NCI-H526 treated with DMSO at 0.1 percent for 48 hours (cell line): ENCODE measurements around the gene DMAC2L.
A peak's percentile ranks its signal among the peaks of the same experiment; 100 is the strongest.

ENCODE experiments used
- DNase-seq: peaks from one replicate; lab custom pipeline; 2025; lab: John Stamatoyannopoulos, UW

The DMAC2L gene

DNA sequence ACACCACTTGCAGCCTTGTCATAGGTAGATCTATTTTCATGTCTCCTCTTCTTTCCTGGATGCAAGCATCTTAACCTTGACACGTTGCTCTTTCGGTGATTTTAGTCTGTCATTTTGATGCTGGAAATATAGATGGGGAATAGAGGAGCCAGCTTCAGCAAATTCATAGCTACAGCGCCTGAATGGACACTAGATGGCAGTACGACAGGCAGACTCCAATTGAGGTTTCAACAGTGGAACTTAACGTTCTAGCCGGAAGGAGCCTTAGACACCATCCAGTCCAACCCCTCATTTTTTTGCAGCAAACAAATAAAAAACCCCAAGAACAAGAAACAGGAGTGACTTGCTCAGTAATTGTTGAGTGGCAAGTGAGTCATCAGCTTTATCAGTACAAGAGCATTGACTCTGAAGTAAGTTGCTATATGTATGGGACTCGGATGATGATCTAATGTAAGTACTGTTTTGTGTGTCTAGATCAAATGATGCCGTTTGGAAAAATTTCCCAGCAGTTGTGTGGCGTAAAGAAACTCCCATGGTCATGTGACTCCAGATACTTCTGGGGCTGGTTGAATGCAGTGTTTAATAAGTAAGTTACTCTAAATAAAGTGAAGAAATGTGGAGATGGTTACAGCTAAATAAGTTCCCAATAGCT lies 9.0 kb downstream of the DMAC2L start:
- DNase-seq = peak; percentile 82

DNA sequence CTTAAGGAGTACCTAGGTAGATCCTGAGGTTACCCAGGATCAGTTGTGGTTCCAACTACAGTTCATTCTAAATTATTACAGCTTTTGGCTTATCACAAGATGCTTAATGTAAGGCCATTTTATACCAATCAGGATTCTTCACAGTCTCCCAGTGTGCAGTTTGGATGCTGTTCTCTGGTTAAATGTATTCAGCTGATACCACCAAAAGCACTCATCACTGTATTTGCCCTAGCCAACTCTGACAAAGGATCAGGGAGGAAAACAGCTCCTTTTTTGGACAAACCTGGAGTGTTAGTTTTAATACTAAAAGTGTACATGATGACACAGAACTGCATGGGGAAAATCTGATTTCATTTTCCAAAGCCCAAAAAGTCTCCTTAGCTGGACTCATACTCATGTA lies 19.5 kb downstream of the DMAC2L start:
- no peak for DNase-seq

DNA sequence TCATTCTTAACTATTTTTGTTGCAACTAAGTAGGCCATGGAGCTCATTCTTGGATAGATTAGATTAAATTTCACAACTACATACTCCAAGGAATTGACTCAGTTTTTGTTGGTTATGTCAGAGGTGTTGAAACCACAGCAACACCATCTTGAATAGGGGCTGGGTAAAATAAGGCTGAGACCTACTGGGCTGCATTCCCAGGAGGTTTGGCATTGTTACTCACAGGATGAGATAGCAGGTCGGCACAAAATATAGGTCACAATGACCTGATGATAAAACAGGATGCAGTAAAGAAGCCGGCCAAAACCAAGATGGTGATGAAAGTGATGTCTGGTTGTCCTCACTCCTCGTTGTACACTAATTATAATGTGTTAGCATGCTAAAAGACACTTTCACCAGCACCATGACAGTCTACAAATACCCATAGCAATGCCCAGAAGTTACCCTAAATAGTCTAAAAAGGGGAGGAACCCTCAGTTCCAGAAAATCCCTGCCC lies 20.9 kb downstream of the DMAC2L start:
- no peak for DNase-seq

GRCh38 chr14:50334211-50334610 lies 22.1 kb downstream of the DMAC2L start:
- DNase-seq = no peak

GRCh38 chr14:50335389-50335788 lies 23.3 kb downstream of the DMAC2L start:
- peak; percentile 3 for DNase-seq

GRCh38 chr14:50335989-50336824 lies 24.1 kb downstream of the DMAC2L start:
- DNase-seq = no peak

- DNase-seq = no peak
These were observed 26.5 kb downstream of the DMAC2L start for GRCh38 chr14:50338587-50338986.

DNA sequence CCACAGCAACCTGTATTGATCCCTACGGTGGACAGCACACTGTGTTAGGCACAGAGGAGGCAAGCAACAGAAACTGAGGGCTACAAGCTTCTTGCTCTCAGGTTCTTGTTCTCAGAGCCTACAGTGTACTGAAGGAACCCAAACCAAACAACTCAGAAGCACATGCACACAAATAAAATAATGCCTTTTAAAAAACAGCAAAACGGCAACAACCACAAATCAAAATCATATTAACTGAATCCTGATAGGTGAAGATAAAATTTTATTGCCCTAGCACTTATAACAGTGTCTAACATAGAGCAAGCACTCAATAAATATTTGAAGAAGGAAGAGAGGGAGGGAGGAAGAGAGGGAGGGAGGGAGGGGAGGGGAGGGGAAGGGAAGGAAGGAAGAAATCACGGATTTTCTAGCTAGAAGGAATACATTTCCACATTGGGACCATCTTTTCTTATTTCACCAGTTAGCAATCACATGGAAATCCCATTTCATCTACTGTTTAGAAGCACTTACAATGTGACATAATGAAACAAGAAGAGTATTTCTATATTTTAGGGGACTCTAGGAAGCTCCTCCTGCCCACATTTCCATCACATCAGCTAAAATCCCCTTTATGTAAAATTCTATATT lies 27.2 kb downstream of the DMAC2L start:
- DNase-seq = no peak

DNA sequence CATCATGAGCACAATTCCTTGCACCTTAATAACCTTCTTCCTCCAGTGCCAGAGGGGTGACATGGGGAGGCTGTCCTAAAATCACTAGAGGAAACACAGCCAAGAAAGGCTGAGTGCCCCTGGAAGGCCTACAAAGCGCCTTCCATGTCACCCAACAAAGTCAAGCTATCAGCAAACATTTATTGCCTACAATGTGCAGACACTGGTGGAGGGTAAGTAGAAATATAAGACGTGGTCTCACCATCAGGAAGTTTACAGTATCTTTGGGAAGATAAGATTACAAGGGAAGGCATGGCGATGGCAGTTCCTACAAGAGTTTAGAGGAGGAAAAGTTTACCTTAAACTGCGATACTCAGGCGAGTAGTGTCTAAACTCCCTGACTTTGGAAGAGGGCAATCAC lies 27.9 kb downstream of the DMAC2L start:
- DNase-seq = no peak

DNA sequence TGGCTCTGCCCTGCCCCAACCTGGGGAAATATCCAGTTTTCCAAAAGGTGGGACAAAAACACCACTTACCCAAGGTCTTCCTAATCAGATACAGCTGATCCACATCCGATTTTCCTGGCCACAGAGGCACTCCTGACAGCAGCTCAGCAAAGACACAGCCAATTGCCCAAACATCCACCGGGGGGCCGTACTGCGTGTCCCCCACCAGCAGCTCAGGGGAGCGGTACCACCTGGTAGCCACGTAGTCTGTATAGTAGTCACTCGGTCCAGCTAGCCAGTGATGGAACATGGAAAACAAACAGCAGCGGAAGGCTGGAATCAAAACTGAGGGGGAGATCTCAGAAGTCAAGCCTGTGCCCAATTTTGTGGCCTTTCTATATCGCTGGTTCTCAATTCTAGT lies 28.8 kb downstream of the DMAC2L start:
- DNase-seq = no peak

DNA sequence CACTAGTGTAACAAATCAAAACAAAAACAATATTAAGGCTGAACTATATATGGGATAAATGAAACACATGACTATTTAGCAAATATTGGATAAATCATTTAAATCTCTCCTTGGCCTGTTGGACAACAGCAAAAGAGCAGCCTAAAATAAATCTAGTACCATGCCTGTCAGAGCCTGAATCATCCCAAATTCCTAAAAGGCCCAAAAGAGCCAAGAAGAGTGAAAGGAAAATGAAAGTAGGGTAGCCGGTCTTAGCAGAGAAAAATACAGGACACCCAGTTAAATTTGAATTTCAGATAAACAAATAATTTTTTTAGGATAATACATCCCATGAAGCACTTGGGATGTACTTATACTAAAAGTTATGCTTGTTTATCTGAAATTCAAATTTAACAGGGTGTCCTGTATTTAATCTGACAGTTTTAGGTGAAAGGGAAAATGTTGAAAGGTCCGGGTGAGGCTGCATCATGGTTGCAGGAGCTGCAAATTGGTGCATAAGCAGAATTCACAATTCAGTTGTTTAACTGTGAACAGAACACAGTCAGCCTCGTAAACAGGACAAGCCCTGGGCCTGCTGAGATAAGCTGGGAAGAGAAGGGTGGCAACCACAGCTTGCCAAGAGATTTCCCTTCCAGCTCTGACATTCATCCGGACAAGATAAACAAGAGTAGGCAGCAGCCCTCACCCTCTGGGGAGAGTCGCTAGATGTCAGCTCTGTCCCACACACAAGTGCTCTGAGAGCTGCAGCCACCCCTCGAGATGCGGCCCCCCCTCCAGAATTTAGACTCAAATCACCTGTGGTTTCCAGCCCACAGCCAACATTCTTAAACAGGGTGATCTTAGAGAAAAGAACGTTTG lies 30.3 kb downstream of the DMAC2L start:
- DNase-seq = peak; percentile 4

DNA sequence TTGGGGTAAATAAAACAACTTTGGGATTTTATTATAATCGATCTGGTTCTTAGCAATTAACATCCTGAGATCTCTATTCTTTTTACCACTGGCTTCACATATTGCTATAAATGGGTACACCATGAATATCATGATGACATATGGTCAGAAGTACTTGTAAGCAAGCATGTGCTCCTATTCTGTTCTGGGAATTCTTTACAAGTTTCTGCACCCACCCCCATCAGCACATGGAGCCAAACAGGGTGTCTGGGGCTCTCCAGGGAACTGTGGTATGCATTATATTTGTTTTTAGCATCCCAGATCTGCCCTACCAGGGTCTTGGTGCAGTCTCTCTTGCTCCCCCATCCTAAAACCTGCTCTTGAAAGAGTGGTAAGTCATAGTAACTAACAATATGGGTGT lies 31.3 kb downstream of the DMAC2L start:
- DNase-seq = no peak

GRCh38 chr14:50344116-50344775 lies 32.1 kb downstream of the DMAC2L start:
- DNase-seq = no peak

DNA sequence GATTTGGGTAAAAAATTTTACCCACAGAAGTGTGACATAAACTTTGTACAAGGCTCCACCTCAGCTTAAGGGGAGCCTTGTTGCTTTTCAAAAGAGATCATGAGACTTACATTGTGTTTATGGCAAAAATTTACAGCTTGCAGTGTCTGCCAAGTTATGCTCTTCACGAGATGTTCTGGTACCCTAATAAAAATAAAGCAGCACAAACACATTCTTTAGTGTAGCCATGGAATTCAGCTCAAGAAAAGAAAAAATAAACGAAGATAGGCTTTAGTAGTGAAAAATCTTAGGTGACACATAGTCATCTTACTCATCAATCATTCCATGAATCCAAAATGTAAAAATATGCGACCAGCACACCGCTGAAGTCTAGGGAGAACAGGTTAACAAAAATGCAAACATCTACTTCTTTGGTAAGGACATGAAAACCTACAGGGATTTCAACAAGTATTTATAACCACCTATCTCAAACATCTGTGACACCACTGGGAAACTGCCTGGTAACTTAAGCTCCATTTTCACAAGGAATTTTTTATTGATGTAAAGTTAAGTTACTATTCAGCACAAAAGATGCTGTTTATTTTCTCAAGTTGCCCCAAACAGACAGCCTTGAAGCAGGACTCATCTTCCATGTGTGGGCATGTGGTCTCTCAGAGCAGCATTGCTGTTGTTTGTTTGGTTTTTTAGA lies 32.9 kb downstream of the DMAC2L start:
- no peak for DNase-seq

DNA sequence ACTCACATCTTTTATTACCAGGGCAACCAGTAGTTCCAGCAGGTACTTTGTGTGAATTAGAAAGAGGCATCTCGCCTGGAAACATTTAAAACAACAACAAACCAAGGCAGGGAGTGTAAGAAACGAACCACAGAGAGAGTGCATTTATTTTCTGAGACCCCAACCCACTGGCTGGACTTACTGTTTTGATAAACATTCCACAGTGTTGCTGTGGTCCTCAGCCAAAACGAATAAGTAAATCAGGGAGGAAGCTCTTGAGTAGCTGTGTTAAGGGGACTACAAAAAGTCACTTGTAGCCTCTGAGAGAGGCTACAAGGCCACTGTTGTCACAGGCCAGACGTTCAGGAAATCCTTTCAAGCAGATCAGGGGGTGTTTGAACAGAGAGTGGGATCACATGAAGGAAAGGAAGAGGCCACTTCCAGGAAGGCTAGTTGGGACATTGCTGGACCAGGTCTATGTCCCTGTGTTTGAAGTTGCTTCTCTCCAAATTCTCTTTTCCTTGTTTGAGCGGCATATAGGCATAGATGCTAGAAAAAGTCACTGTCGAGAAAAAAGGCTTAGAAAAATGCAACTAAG lies 33.8 kb downstream of the DMAC2L start:
- DNase-seq = no peak

- no peak for DNase-seq
These were observed 35.4 kb downstream of the DMAC2L start for GRCh38 chr14:50347521-50347920.

DNA sequence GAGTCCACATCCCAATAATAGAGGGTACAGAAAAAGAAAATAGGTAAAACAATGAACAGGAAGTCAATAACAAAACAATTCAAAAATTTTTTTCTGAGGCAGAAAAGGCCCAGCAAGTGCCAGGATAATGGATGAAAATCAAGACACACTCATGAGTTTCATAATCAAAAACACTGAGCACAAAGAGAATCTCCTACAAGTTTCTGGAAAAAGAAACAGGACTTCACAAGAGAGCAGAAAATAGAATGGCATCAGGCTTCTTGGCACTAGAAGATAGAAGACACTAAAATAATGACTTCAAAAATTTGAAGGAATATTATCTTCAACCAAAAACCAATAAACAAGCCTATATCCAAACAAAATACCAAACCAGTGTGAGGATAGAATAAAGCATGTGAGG lies 36.8 kb downstream of the DMAC2L start:
- no peak for DNase-seq

- no peak for DNase-seq
These were observed 38.9 kb downstream of the DMAC2L start for GRCh38 chr14:50350975-50351374.

DNA sequence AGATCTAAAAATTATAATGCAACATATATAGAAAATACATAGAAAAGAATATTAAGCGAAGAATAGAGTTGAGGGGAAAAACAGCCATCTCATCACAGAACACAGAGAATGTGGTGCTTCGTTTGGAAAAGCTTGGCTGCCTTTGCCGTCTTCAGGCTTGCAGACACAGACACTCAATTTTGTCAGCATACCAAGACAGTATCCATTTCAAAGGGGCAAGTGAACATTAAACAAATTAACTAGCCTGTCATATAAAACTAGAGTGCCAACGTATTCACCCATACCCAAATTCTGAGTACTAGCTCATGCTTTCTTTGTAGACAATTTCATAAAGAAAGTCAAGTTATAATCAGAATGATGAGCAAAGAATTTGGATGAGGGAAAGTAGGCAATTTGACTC lies 40.5 kb downstream of the DMAC2L start:
- DNase-seq = no peak

DNA sequence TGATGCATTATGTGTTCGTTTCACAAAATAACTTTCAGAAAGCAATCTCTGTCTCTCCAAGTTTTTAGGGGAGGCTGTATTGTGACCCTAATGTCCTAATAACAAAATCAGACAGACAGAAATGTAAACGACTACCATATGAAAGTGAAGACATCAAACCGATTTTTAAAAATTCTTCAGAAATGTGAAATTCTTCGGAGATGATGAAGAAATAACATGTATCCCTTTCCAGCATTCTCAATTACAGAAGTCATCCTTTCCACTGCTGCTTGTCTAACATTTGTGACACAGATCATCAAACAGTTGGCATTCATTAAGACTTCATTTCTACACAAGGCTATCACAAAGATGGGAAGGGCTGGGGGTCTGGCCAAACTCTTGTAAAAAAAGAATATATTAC lies 41.0 kb downstream of the DMAC2L start:
- DNase-seq = no peak

DNA sequence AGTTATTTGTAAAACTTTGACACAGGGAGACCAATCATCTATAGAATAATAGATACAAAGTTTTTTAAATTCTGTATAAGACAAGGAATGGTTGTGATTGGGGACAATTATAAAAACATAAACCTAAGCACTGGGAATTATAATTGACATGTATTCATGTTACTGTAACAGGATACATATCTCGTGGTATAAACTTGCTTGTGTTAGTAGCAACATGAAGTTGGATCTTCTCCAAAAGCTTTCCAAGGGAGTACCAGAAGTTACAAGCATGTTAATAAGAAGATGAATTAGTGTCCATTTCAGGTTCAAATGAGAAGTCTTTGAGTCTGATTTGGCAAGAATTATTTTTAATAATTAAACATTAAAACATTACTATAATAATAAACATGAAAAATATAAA lies 42.4 kb downstream of the DMAC2L start:
- DNase-seq = no peak
